IPS DF 4.7 (cell line): Measurements from ENCODE around the gene ITPR3.
A peak's percentile ranks its signal among the peaks of the same experiment; 100 is the strongest.

Source experiments
- DNase-seq: peaks from one replicate; pipeline ENCODE4 v3.0.0-alpha.2; 2013; ENCODE audit warnings: low spot score; ENCODE audit errors: extremely low read depth

Gene ITPR3

GRCh38 chr6:33731751-33732282, 110.7 kb downstream of the ITPR3 start:
- no peak for DNase-seq

DNA sequence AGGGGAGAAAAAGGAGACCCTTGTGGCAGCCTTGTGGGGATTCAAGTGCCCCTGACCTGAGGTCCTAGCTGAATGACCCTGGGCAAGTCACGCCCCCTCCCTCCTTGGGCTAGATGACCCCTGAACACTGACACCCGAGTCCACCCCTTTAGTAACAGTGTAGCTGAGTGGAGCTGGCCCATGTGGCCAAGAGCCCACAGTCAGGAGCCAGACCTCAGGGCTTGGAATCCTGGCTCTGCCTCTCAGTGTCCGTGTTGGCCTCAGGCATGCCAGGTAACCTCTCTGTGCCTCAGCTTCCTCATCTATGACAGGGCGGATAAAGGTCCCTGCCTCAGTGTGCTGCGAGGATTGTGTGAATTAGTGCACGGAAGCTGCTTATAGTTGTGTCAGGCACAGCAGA, 111.3 kb downstream of the ITPR3 start:
- DNase-seq = no peak

GRCh38 chr6:33732817-33733708, 111.9 kb downstream of the ITPR3 start:
- DNase-seq = no peak

GRCh38 chr6:33733709-33734007, 112.5 kb downstream of the ITPR3 start:
- no peak for DNase-seq

DNA sequence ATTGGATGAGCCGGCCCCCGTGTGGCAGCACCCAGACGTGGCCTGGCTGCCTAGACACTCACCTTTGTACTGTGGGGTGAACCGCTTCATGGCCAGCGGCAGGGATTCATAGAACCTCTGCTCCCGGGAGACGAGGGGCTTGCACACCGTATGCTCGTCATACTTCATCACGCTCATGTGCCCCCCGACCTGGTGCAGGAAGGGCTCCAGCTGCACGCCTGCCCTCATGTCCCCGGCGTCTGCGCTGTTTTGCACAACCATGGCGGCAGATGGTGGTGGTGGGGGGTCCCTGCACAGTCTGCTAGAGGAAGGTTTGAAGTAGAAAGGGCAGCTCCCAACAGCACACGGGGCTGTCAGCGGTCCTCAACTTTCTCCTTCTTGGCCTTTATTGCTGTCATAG, 114.1 kb downstream of the ITPR3 start:
- no peak for DNase-seq

DNA sequence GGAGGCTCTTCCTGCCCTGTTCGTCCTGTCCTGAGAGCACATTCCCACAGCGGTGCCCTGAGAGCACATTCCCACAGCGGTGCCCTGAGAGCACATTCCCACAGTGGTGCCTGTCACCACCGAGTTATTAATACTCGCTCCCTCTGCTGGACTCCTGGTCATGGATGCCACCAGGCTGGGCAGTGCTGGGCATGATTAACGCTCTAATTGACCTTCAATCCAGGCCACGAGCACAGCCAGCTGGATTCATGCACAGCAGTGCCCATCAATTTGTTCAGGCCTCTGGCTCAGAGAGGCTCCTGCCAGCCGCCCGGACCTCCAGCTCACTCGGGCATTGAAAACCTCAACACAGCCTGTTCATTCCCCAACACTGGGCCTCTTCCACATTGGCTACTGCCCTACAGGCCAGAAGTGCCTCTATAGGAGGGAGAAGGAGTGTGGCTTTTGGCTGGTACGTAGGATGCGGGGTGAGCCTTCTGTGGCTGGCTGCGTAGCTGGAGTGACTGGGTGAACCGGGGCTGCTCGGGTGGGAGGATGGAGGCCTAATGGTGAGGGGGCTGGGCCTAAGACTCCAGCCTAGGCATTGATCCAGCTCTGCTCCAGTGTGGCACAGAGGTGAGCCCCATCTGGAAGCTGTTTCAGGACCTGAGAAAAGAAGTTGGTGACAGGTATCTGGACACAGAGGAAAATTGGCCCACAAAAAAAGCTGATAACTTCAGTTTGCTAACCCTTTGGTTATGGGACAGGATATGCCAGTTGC, 116.3 kb downstream of the ITPR3 start:
- no peak for DNase-seq

- no peak for DNase-seq
Measured at GRCh38 chr6:33738153-33738552, 117.0 kb downstream of the ITPR3 start.

- no peak for DNase-seq
Measured at GRCh38 chr6:33738879-33739278, 117.8 kb downstream of the ITPR3 start.

GRCh38 chr6:33739571-33739970, 118.4 kb downstream of the ITPR3 start:
- no peak for DNase-seq

DNA sequence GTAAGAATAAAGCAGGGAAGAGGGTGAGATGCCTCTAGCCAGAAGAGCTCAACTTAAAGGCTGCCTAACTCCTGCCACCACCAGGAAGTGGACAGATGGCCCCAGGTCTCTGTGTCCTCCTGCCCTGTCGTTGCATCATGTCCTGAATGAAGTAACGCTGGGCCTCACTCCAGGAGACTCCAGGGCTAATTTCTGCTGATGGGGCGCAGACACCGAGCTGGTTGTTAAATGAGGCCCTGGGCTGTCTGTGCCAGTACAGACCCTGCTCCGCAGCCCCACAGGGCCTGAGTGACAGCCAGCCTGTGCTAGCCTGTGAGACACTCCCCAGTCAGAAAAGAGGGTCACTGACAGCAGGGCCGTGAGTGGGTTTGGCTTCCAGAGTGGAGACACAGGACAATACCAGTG, 119.1 kb downstream of the ITPR3 start:
- no peak for DNase-seq

DNA sequence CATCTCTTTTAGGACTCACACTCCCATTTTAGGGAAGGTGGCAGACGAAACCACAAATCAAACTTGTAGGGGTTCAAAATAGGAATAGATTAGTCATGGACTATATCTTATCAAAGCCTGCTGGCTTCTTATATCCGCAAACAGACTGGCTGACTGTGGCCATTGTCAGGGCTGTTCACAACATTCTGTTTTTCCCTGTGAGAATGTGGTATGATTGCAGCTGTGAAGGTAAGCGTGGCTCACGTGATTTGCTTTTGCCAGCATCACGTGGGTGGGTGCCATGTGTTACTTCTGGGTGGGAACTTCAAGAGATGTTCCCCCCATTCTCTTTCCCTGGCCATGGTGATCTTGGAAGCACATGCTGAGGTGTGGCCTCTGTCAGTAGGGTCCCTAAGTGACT, 119.7 kb downstream of the ITPR3 start:
- DNase-seq = no peak

DNA sequence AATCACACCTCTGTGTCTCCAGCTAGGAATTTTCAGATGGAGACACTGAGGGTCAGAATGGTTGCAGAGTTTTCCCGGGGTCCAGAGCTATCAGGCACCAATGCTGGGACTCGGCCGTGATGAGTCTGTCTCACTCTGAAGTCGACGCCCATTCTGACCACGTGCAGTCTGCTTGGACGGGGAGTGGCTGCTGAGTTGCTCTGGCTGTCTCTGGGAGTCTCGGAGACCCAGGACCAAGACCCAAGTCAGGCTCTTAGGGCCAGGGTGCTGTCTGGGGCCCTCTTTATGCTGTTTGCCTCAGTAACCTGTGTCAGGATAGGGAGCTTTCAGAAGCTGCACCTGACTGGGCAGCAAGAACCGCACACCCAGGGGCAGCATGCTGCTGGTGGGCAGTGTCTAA, 121.0 kb downstream of the ITPR3 start:
- no peak for DNase-seq

GRCh38 chr6:33742837-33743236, 121.7 kb downstream of the ITPR3 start:
- DNase-seq = no peak

DNA sequence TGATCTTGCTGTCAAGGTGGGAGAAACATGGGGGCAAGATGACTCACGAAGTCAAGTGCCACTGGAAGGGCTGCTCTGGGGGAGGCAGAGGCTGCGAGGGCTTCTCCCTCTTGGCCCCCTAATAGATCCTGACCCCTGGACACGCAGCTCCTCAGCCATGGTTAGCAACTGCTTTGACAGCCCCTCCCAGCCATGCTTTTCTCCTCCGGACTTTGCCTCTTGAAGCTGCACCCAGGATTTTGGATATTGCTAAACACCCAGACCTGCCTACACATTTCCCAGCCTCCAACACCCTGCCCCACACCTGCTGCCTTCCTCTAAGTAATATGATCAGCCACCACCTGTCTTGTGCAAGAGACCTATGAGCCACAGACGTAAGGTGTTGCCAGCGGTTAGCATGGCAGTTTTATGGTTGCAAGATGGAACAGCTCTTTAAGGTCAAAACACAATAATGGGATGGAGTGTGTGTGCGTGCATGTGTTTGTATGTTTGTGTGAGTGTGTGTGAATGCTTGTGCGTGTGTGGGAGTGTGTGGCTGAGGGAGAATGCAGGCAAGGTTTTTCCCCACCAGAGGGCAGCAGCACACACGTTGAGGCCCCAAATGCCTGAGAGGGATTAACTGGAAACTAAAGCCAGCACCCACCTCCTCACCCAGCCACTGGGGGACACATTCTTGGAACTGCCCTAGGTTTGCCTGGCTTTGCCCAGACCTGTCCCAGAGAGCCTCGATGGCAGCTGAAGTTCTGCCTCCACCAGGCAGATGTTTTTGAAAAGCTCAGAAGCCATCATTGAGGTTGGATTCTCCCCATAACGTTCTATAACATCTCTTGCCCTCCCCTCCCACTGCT, 123.1 kb downstream of the ITPR3 start:
- peak; percentile 74 for DNase-seq

GRCh38 chr6:33744895-33745546, 123.9 kb downstream of the ITPR3 start:
- DNase-seq = no peak

GRCh38 chr6:33745548-33745947, 124.4 kb downstream of the ITPR3 start:
- DNase-seq = no peak
